ENCODE data around the gene FAM210A.

Gene FAM210A

DNA sequence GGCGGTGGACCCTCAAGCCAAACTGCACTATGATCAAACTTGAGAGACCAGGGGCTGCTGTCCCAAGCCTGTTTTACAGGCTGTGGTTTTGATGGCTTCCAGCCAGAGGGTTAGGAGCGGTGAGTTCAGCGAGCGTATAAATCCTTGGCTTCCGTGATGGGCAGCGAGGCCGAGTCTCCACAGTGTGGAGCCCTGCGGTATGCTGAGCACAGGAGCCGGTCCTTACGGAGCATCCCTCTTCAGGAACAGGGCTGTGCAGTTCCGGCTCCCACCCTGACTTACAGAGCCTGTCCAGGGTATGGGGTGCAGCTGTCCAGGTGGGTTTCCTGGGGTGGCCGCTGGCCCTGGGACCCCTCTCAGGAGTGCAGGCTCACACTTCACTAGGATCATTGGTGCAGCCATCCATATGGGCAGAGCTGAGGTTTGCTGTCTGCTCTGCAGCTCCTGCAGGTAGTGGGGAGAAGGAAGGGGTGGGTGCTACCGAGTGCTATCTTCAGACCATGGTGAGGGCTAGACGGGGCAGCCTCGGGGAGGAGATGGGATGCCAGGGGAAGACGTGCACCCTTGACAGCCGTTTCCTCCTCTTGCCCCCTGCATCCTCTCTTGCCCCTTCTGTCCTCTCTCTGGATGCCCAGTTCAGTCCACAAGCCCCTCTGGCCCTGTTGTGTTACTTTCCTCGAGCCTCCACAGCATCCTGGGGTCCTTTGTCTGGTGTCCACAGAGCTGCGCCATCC, 104.3 kb downstream of the FAM210A start:
- DNase-seq (ENCODE audit: low read depth, low spot score): no peak

DNA sequence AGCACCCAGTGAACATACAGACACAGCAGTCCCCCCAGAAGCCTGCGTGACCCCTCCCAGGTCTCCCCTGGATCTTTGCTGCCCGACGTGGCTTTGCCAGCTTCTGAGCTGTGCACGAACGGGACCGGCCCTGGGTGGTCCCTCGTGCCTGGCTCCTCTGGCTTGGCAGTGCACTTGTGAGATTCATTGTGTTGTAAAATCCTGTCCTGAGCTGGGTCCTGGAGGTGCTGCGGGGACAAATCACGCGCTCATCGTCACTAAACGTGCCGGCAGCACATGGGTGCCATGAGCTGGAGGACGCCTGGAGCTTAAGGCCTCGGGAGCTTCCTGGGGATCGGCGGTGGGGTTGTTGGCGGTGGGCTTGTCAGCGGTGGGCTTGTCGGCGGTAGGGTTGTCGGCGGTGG, 104.9 kb downstream of the FAM210A start:
- no peak for DNase-seq (ENCODE audit: low read depth, low spot score)

DNA sequence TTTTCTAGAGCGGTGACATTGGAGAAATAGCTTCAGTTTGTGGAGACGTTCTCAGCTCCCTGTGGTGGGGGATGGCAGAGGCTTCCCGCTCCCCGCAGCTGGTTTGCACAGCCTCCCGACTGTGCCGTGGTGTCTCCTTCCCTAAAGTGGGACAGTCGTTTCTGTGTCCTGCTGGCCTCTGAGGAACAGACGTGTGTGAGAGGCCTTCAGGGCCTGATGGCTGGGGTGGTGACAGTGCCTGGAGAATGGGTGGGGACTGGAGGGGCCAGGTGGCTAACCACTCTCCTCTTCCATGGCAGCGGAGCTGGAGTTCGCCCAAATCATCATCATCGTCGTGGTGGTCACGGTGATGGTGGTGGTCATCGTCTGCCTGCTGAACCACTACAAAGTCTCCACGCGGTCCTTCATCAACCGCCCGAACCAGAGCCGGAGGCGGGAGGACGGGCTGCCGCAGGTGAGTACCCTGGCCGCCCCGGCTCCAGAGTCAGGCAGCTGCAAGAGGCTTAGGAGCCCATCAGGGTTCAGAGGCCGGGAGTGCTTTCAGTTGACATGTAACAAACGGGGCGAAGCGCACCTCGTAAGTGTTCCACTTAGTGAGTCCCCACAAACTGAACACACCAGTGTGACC, 105.4 kb downstream of the FAM210A start:
- no peak for DNase-seq (ENCODE audit: low read depth, low spot score)

DNA sequence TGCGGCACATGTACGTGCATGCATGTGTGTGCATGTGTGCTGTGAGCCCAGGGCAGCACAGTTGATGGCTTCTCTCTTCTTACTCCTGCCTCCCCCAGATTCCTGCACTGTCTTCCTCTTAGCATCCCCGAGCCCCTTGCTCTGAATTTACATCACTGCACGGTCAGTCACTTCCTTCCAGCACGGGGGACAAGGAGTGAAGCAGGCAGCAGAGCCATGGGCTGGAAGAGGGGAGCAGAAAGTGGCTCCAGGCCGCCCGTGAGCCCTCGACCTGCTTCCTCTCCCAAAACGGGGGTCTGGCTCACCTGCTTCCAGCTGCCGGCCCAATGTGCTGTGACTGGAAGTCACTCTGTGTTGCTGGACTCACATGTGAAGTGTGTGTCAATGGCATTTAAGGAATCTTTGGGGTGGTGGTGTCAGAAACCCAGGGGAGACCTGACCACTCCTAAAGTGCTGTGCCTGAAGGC, 106.1 kb downstream of the FAM210A start:
- no peak for DNase-seq (ENCODE audit: low read depth, low spot score)

DNA sequence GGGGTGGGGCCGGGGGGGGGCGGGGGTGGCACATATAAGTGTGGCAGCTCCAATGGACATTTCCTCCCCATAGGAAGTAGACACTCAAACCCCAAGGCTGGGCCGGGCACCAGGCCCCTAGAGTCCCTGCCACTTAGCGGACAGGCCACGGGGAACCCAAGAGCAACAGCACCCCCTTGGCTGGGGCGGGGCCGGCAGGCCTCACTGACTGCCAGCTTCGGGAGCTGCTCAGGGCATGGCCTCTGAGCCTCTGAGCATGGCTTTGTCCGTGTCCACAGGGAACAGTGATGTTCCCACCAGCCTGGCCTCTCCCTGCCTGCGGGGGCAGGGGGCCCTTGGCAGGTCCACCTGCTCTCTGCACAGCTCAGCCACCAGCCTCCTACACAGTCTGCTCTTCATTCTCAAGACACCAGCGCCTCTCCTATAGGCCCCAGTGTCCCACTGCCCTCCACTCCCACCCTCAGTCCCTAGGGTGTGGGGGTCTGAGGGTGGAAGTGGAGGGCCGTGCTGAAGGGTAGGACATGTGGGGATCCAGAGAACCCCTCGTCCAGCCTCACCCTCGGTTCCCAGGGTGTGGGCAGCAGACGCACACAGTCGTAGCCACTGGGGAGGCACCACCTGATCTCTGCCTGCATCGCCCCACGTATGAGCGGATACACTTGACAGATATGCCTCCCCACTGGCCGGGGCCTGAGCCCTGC, 106.7 kb downstream of the FAM210A start:
- no peak for DNase-seq (ENCODE audit: low read depth, low spot score)

DNA sequence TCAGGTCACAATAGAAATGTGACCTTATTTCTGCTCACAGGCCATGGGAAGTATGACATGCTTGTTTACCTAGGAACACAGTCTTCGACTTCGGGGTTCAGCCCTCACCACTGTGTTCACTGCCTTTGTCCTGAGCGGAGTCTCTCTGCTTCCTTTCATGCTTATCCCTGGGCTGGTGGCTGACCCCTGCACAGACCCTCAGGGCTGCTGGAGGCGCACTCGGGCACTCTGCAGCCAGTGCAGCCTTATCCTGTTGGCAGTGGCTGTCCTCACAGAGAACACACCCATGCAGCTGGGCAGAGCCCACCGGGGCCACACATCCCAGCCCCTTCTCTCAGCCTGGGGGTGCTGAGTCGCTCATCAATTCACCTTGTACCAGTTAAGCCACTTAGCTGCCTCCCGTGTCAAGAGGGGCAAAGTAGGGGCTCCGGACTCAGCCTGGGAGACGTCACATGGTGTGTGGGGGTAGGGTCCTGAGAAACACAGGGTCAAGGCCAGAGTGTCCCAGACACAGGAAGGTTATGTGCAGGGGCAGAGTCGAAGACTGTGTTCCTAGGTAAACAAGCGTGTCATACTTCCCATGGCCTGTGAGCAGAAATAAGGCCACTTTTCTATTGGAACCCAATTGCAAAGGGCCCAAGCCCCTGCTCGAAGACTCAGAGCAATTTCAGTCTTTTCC, 107.5 kb downstream of the FAM210A start:
- DNase-seq (ENCODE audit: low read depth, low spot score): no peak

DNA sequence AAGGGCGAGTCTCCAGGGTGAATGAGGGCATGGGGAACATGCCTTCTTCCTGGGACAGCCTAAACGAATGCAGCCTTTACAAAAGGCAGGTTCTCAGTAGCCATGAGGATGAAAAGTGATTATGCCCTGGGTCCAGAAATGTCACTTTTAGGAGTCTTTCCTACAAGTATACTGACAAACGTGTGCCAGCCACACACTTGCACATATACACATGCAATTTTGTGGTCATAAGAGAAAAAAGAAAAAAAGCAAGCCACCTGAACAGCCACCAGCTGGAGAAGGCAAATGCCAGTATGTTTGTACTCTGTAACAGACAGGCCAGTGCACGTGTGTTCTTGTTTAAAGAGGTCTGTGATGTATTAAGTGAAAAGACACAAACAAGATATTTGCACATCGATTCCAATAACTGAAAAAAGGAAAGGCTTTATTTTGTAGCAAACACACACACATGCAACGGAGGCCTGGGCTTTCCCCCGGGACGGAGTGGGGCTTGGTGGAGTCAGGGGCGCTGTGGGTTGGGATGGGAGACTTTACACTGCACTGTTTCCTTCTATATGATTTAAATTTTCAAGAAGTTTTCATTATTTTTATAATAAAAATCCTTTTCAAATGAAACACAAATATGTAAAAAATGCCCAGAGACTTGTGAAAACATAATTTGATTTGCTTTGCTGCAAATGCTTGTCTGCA, 108.4 kb downstream of the FAM210A start:
- no peak for DNase-seq (ENCODE audit: low read depth, low spot score)

DNA sequence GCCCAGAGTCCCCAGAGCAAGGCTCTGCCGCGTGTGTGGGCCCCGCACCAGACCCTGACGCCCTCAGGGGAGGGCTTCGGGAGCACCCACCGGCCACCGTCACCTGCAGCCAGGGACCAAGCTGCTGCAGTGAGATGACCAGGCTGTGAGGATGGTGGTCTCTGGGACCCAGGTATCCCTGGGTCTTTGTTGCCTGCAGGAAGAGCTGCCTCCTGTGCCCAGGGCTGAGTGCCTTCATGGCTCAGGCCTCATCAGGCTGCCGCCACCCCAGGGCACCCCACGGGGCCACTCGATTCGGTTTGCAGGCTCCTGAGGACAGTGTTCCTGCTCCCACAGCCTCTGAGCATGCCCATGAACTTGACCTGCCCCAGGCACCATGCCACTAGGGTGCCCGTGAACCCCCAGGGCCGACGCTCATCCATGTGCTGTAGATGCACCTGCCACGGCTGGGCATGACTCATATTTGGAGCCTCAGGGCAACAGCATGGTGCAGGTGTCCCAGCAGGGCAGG, 109.8 kb downstream of the FAM210A start:
- DNase-seq (ENCODE audit: low read depth, low spot score): no peak

DNA sequence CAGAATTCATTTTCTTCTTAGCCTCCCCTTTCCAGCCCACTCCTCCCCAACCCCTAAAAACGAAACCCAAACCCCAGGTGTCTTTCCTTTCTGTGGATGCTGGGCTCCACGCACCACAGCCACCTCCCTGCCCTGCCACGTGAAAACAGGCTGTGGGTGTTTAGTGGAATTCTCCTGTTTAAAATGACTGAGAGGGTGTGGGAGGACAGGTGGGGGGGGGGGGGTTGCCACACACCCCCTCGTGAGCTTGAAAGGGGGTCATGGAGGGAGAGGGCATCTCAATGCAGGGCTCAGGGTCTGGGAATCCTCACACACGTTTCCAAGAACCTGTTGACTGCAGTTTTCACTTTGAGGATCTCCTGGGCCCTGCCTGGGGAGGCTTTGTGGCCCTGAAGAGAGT, 110.3 kb downstream of the FAM210A start:
- no peak for DNase-seq (ENCODE audit: low read depth, low spot score)

DNA sequence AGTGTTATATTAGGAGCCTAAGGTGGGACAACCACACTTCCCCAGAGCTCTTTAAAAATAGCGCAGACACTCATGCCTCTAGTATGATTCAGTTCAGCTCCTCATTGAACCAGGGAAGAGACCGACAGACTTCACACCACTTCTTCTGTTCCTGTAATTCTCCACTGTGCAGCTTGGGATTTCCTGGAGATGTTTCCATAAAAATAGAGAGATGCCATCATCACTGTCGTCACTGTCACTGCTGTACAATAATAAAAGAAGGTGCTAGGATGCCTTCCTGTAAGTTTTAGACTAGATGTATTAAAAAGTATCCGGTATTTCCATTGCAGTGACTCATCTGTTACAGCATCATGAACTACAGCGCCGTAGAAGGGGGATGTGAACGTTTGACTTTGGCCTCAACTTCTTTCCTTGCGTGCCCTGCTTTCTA, 110.9 kb downstream of the FAM210A start:
- DNase-seq (ENCODE audit: low read depth, low spot score): no peak

DNA sequence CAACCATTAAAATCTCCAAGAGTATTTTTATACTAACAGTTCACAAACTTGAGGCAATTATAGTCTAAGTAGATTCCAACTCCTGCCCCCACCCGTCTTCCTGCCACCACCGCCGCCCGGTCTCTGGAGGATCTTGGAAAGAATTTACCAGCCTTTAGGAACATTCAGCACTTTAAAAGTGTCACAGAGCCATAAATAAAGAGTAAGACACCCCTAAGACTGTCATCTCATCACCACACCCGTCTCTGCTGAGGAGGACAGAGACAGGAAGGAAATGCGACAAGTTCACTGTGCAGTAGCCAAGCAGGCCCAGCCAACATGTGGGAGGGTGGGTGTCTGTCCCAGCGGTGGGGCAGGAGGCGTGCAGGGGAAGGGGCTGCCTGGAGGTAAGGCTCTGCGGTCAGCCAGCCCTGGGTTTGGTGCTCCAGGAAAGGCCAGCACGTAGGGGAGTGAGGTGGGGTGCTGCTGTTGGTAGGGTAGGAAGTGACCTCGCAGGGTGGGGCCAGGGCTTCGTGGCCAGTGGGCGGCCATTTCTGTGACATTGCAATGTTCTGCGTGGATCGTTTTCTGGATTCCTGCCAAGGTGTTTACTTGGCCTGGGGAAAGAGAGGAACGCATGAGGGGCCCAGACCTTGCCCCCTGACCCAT, 111.6 kb downstream of the FAM210A start:
- DNase-seq (ENCODE audit: low read depth, low spot score): no peak

DNA sequence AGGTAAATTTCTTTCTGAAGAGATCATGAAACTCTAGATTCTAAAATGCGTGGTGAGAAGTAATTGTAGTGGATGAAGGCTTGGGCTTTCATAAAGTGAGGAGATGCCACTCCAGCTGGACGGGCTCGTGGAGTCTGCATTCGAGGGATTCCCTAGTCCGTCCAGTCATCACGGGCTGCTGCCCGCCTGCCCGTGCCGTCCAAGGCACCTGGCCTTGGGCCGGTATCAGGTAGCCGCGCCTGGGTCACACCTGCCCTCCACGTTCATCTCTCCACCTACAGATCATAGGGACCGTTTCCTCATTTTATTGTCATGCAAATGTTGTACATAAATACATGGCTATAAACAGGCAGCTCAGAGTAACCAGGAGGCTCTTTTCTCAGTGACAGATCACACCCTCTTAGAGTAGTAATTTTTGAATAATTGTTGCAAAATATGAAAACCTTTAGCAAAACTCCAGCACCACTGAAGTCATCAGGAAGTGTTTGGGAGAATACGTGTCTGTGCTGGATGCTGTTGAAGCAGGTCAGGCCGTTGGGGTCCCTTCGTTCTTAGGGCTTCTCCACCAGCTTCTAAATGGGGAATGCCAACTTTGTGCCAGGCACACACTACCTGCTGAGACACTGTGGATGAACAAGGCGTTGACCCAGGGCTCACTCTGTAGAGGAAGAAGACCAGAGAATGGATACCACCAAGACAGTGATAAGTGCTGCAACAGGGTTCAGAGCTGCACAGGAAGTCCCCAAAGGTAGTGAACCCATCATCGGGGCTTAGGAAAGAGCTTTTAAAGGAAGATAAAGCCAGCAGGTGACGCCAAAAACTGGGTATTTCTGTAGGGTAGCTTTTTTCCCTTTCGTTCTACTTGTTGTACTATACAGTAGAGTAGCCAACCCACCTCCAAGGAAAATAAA, 112.5 kb downstream of the FAM210A start:
- no peak for DNase-seq (ENCODE audit: low read depth, low spot score)

Data from ELF-1 (cell line).